Measurements from ENCODE around the gene RNGTT. TPM values are rescaled to one million over a fixed set of nuclear protein-coding genes. Genes with fewer than 3 reads are reported as not detected.

Gene RNGTT
- total RNA-seq, 2 experiments from 2014 or later: 22.1 to 22.2 TPM

- CTCF ChIA-PET: interaction anchor here (2.0 kb wide), 1 partner anchor 10 kb away, joined by 8 read pairs; no protein-coding TSS in a partner anchor
These were observed 72.3 kb downstream of the RNGTT start for GRCh38 chr6:88890860-88891845.

GRCh38 chr6:88890394-88890793 is 73.0 kb downstream of the RNGTT start:
- ATAC-seq: no peak
- POLR2A ChIA-PET: no interaction called here
- H3K36me3 Mint-ChIP-seq (ENCODE audit: low read depth): peaks cover 22% of the 10 kb centered on the region
- CTCF ChIA-PET: interaction anchor here (1.8 to 2.0 kb wide), 2 partner anchors 9 to 11 kb away, joined by 6 to 8 read pairs; no protein-coding TSS in a partner anchor
- no peak for TF ChIP-seq CTCF (IDR thresholded peaks at IDR 0.05)
- H3K27me3 Mint-ChIP-seq: no peaks in the 10 kb centered on the region
- no peaks in the 10 kb centered on the region for H3K9me3 Mint-ChIP-seq
- H3K27ac Mint-ChIP-seq: no peak overlapping the region
- no peak for DNase-seq
- H3K4me1 Mint-ChIP-seq (ENCODE audit: low read depth): peaks cover 4% of the 10 kb centered on the region
- H3K4me3 Mint-ChIP-seq: no peak overlapping the region
- intact Hi-C loops (cut with micrococcal nuclease): no loop called here

More at GRCh38 chr6:88890860-88891845, 72.3 kb downstream of the RNGTT start:
- POLR2A ChIA-PET: no interaction called here
- intact Hi-C loops (cut with micrococcal nuclease): no loop called here
- no peak for TF ChIP-seq CTCF (IDR thresholded peaks at IDR 0.05)
- Mint-ChIP-seq H3K27ac (no peak overlapping the region), H3K4me3 (no peak overlapping the region), H3K4me1 (ENCODE audit: low read depth) (peaks cover 4% of the 10 kb centered on the region), H3K27me3 (no peaks in the 10 kb centered on the region), H3K36me3 (ENCODE audit: low read depth) (peaks cover 14% of the 10 kb centered on the region), H3K9me3 (no peaks in the 10 kb centered on the region)
- DNase-seq: no peak
- ATAC-seq: no peak

GRCh38 chr6:88884361-88884760 is 79.1 kb downstream of the RNGTT start:
- Mint-ChIP-seq H3K27me3 (no peaks in the 10 kb centered on the region), H3K9me3 (no peaks in the 10 kb centered on the region)

GRCh38 chr6:88882536-88882935 is 80.9 kb downstream of the RNGTT start:
- no peak overlapping the region for H3K27ac Mint-ChIP-seq
- ChIA-PET POLR2A (no interaction called here), CTCF (interaction anchor here (0.8 to 1.8 kb wide), 2 partner anchors 11 to 18 kb away, joined by 4 to 6 read pairs; no protein-coding TSS in a partner anchor)
- intact Hi-C loops (cut with micrococcal nuclease): no loop called here
- TF ChIP-seq CTCF (IDR thresholded peaks at IDR 0.05): no peak
- H3K27me3 Mint-ChIP-seq: no peaks in the 10 kb centered on the region
- H3K9me3 Mint-ChIP-seq: no peaks in the 10 kb centered on the region
- H3K36me3 Mint-ChIP-seq (ENCODE audit: low read depth): peaks cover 30% of the 10 kb centered on the region
- ATAC-seq (no peak), DNase-seq (no peak)
- H3K4me1 Mint-ChIP-seq (ENCODE audit: low read depth): peaks cover 12% of the 10 kb centered on the region
- H3K4me3 Mint-ChIP-seq: no peak overlapping the region

More at GRCh38 chr6:88884361-88884760, 79.1 kb downstream of the RNGTT start:
- CTCF ChIA-PET: no interaction called here
- ATAC-seq (no peak), DNase-seq (no peak)
- Mint-ChIP-seq H3K4me3 (no peak overlapping the region), H3K4me1 (ENCODE audit: low read depth) (peaks cover 12% of the 10 kb centered on the region), H3K36me3 (ENCODE audit: low read depth) (peaks cover 32% of the 10 kb centered on the region), H3K27ac (no peak overlapping the region)
- TF ChIP-seq CTCF (IDR thresholded peaks at IDR 0.05): no peak
- POLR2A ChIA-PET: no interaction called here
- intact Hi-C loops (cut with micrococcal nuclease): no loop called here

- H3K4me3 Mint-ChIP-seq: no peak overlapping the region
- ATAC-seq: no peak
- intact Hi-C loops (cut with micrococcal nuclease): no loop called here
- TF ChIP-seq CTCF (IDR thresholded peaks at IDR 0.05): no peak
- CTCF ChIA-PET: interaction anchor here (0.8 to 1.8 kb wide), 2 partner anchors 10 to 19 kb away, joined by 4 to 6 read pairs; no protein-coding TSS in a partner anchor
- H3K9me3 Mint-ChIP-seq: no peaks in the 10 kb centered on the region
- H3K27ac Mint-ChIP-seq: no peak overlapping the region
- peaks cover 22% of the 10 kb centered on the region for H3K36me3 Mint-ChIP-seq (ENCODE audit: low read depth)
- no peaks in the 10 kb centered on the region for H3K27me3 Mint-ChIP-seq
- peaks cover 12% of the 10 kb centered on the region for H3K4me1 Mint-ChIP-seq (ENCODE audit: low read depth)
- no peak for DNase-seq
- POLR2A ChIA-PET: no interaction called here
These were observed 82.0 kb downstream of the RNGTT start for GRCh38 chr6:88881451-88881850.

Measured in activated CD8-positive, alpha-beta T cell treated with anti-CD3 and anti-CD28 coated beads for 36 hours (primary cell).